ENCODE results near the gene CCDC78.

Gene CCDC78

GRCh38 chr16:684961-685696, 41.1 kb downstream of the CCDC78 start:
- Mint-ChIP-seq H3K27ac (peak overlapping the region; percentile 87), H3K4me1 (ENCODE audit: low read depth) (peaks cover 75% of the 10 kb centered on the region), H3K27me3 (no peaks in the 10 kb centered on the region), H3K9me3 (no peaks in the 10 kb centered on the region), H3K4me3 (no peak overlapping the region), H3K36me3 (ENCODE audit: low read depth) (peaks cover 77% of the 10 kb centered on the region)
- intact Hi-C loops (cut with micrococcal nuclease), result no loop called here

- Mint-ChIP-seq H3K9me3 (no peaks in the 10 kb centered on the region), H3K27ac (peak within 1 kb of the TSS; percentile 87), H3K36me3 (ENCODE audit: low read depth) (peaks cover 71% of the 10 kb centered on the region), H3K4me3 (peak within 1 kb of the TSS; percentile 84), H3K27me3 (no peaks in the 10 kb centered on the region), H3K4me1 (ENCODE audit: low read depth) (peaks cover 72% of the 10 kb centered on the region)
- intact Hi-C loops (cut with micrococcal nuclease), result no loop called here
Measured at GRCh38 chr16:684071-684794, 42.0 kb downstream of the CCDC78 start, which contains the start of gene JMJD8. JMJD8 (minus strand) TSS chr16:684334; CDS start chr16:684319, 15 bp downstream.

- peaks cover 71% of the 10 kb centered on the region for H3K4me1 Mint-ChIP-seq (ENCODE audit: low read depth)
- peak overlapping the region; percentile 79 for H3K4me3 Mint-ChIP-seq
- intact Hi-C loops (cut with micrococcal nuclease), result no loop called here
- H3K27ac Mint-ChIP-seq, result peak overlapping the region; percentile 87
- H3K27me3 Mint-ChIP-seq, result no peaks in the 10 kb centered on the region
- no peaks in the 10 kb centered on the region for H3K9me3 Mint-ChIP-seq
- peaks cover 71% of the 10 kb centered on the region for H3K36me3 Mint-ChIP-seq (ENCODE audit: low read depth)
Measured at GRCh38 chr16:683396-684070, 42.7 kb downstream of the CCDC78 start.

- peak overlapping the region; percentile 79 for H3K4me3 Mint-ChIP-seq
- H3K27me3 Mint-ChIP-seq, result peaks cover 6% of the 10 kb centered on the region
- H3K9me3 Mint-ChIP-seq, result no peaks in the 10 kb centered on the region
- H3K4me1 Mint-ChIP-seq (ENCODE audit: low read depth), result peaks cover 70% of the 10 kb centered on the region
- peak overlapping the region; percentile 87 for H3K27ac Mint-ChIP-seq
- peaks cover 70% of the 10 kb centered on the region for H3K36me3 Mint-ChIP-seq (ENCODE audit: low read depth)
- intact Hi-C loops (cut with micrococcal nuclease), result no loop called here
Measured at GRCh38 chr16:682493-683395, 43.5 kb downstream of the CCDC78 start.

- H3K9me3 Mint-ChIP-seq, result no peaks in the 10 kb centered on the region
- H3K36me3 Mint-ChIP-seq (ENCODE audit: low read depth), result peaks cover 61% of the 10 kb centered on the region
- peaks cover 70% of the 10 kb centered on the region for H3K4me1 Mint-ChIP-seq (ENCODE audit: low read depth)
- peaks cover 13% of the 10 kb centered on the region for H3K27me3 Mint-ChIP-seq
- peak overlapping the region; percentile 84 for H3K4me3 Mint-ChIP-seq
- intact Hi-C loops (cut with micrococcal nuclease), result no loop called here
- peak overlapping the region; percentile 88 for H3K27ac Mint-ChIP-seq
Measured at GRCh38 chr16:681746-682427, 44.4 kb downstream of the CCDC78 start.

- intact Hi-C loops (cut with micrococcal nuclease), result no loop called here
Measured at GRCh38 chr16:680967-681745, 45.1 kb downstream of the CCDC78 start.

GRCh38 chr16:680625-680945, 45.7 kb downstream of the CCDC78 start:
- H3K36me3 Mint-ChIP-seq (ENCODE audit: low read depth), result peaks cover 48% of the 10 kb centered on the region
- peak overlapping the region; percentile 84 for H3K4me3 Mint-ChIP-seq
- no peaks in the 10 kb centered on the region for H3K9me3 Mint-ChIP-seq
- intact Hi-C loops (cut with micrococcal nuclease), result no loop called here
- H3K27me3 Mint-ChIP-seq, result peaks cover 26% of the 10 kb centered on the region
- peaks cover 59% of the 10 kb centered on the region for H3K4me1 Mint-ChIP-seq (ENCODE audit: low read depth)
- peak overlapping the region; percentile 88 for H3K27ac Mint-ChIP-seq

More at GRCh38 chr16:680967-681745, 45.1 kb downstream of the CCDC78 start:
- peak overlapping the region; percentile 88 for H3K27ac Mint-ChIP-seq
- H3K27me3 Mint-ChIP-seq, result peaks cover 21% of the 10 kb centered on the region
- H3K4me1 Mint-ChIP-seq (ENCODE audit: low read depth), result peaks cover 64% of the 10 kb centered on the region
- H3K36me3 Mint-ChIP-seq (ENCODE audit: low read depth), result peaks cover 54% of the 10 kb centered on the region
- no peaks in the 10 kb centered on the region for H3K9me3 Mint-ChIP-seq
- H3K4me3 Mint-ChIP-seq, result peak overlapping the region; percentile 84

GRCh38 chr16:679814-680624, 46.2 kb downstream of the CCDC78 start, which contains the start of gene STUB1:
STUB1 (plus strand) TSS chr16:680410; CDS start chr16:680526, 116 bp downstream.
- intact Hi-C loops (cut with micrococcal nuclease), result no loop called here
- H3K36me3 Mint-ChIP-seq (ENCODE audit: low read depth), result peaks cover 43% of the 10 kb centered on the region
- H3K4me3 Mint-ChIP-seq, result peak within 1 kb of the TSS; percentile 84
- H3K27ac Mint-ChIP-seq, result peak within 1 kb of the TSS; percentile 88
- peaks cover 57% of the 10 kb centered on the region for H3K4me1 Mint-ChIP-seq (ENCODE audit: low read depth)
- H3K27me3 Mint-ChIP-seq, result peaks cover 31% of the 10 kb centered on the region
- H3K9me3 Mint-ChIP-seq, result no peaks in the 10 kb centered on the region

GRCh38 chr16:678858-679813, 47.1 kb downstream of the CCDC78 start:
- H3K27me3 Mint-ChIP-seq, result peaks cover 37% of the 10 kb centered on the region
- peaks cover 43% of the 10 kb centered on the region for H3K36me3 Mint-ChIP-seq (ENCODE audit: low read depth)
- peaks cover 56% of the 10 kb centered on the region for H3K4me1 Mint-ChIP-seq (ENCODE audit: low read depth)
- no peaks in the 10 kb centered on the region for H3K9me3 Mint-ChIP-seq
- H3K27ac Mint-ChIP-seq, result peak overlapping the region; percentile 88
- intact Hi-C loops (cut with micrococcal nuclease), result no loop called here
- peak overlapping the region; percentile 81 for H3K4me3 Mint-ChIP-seq

- Mint-ChIP-seq H3K9me3 (no peaks in the 10 kb centered on the region), H3K27ac (no peak overlapping the region), H3K4me1 (ENCODE audit: low read depth) (peaks cover 51% of the 10 kb centered on the region), H3K36me3 (ENCODE audit: low read depth) (peaks cover 43% of the 10 kb centered on the region), H3K27me3 (peaks cover 38% of the 10 kb centered on the region), H3K4me3 (no peak overlapping the region)
- intact Hi-C loops (cut with micrococcal nuclease), result no loop called here
Measured at GRCh38 chr16:678209-678857, 47.9 kb downstream of the CCDC78 start.

Data from dendritic cell treated with granulocyte-macrophage colony-stimulating factor and Interleukin-4, amounts not matched to agents 40 ng/mL and 50 ng/mL, for 4 days (primary cell).